Keratinocyte (primary cell): Measurements from ENCODE around the gene TSHZ3.

Experiments
- CTCF ChIP-seq, 3 experiments: IDR thresholded peaks in 1 of 3; conservative IDR thresholded peaks in 1 of 3; optimal IDR thresholded peaks in 1 of 3; 2 replicates in 2 of 3; 3 replicates in 1 of 3; pipeline versions ENCODE3 to v1.5.1; 2011; ENCODE audit warnings: low read length in 3 of 3, mild to moderate bottlenecking in 3 of 3, moderate library complexity in 2 of 3, control low read depth in 1 of 3, inconsistent platforms in 1 of 3; ENCODE audit not compliant: insufficient read depth in 2 of 3; ENCODE audit errors: extremely low read depth in 1 of 3
- EZH2 ChIP-seq: IDR thresholded peaks from one replicate; pipeline ENCODE4 v1.6.1; 2012; ENCODE audit warnings: inconsistent platforms, mild to moderate bottlenecking, low read length, moderate library complexity

- no peak for TF ChIP-seq CTCF (optimal IDR thresholded peaks at IDR 0.05 in 1 of 3, IDR thresholded peaks at IDR 0.05 in 1 of 3, conservative IDR thresholded peaks at IDR 0.05 in 1 of 3; ENCODE audit: extremely low read depth in 1 of 3, insufficient read depth in 2 of 3, low read length in 3 of 3)
- TF ChIP-seq EZH2 = no peak
Observed at GRCh38 chr19:31330761-31331160, 18.5 kb downstream of the TSHZ3 start.
